Stimulated activated naive B cell treated with anti-CD40 and anti-IgM and Interleukin-4, amounts not matched to agents 10 μg/mL and 1 μg/mL and 100 μg/mL, for 72 hours (primary cell): Measurements from ENCODE around the gene TSPO.

ENCODE experiments used
- ATAC-seq, 2 donors: fragments of 150-1000 bp; cut with Tn5 transposase; replicated peaks; 2 replicates each; pipeline ENCODE4 v1.10.0; 2021; ENCODE audit warnings: moderate library complexity in 1 of 2
- DNase-seq: peaks from one replicate; pipeline ENCODE4 v3.0.0; 2021
- H3K27ac Mint-ChIP-seq: one replicate; pipeline ENCODE4 v1.8.0; 2022; ENCODE audit warnings: mild to moderate bottlenecking, mixed read lengths
- H3K27me3 Mint-ChIP-seq, 2 donors: one replicate each; pipeline ENCODE4 v1.8.0; 2022; ENCODE audit warnings: mixed read lengths in 2 of 2
- H3K36me3 Mint-ChIP-seq, 2 donors: one replicate each; pipeline ENCODE4 v1.8.0; 2022; ENCODE audit warnings: mixed read lengths in 2 of 2, mild to moderate bottlenecking in 1 of 2
- H3K4me1 Mint-ChIP-seq, 2 donors: one replicate each; pipeline ENCODE4 v1.8.0; 2022; ENCODE audit warnings: mixed read lengths in 2 of 2, mild to moderate bottlenecking in 1 of 2
- H3K4me3 Mint-ChIP-seq, 2 donors: one replicate each; pipeline ENCODE4 v1.8.0; 2022; ENCODE audit warnings: mild to moderate bottlenecking in 2 of 2, mixed read lengths in 2 of 2, moderate library complexity in 1 of 2
- H3K9me3 Mint-ChIP-seq, 2 donors: one replicate each; pipeline ENCODE4 v1.8.0; 2022; ENCODE audit warnings: mixed read lengths in 2 of 2, mild to moderate bottlenecking in 1 of 2

TSPO gene

GRCh38 chr22:43201486-43202219 is 50.3 kb downstream of the TSPO start:
- no peaks in the 10 kb centered on the region for H3K36me3 Mint-ChIP-seq
- no peak overlapping the region for H3K27ac Mint-ChIP-seq

GRCh38 chr22:43202326-43202725 is 51.0 kb downstream of the TSPO start:
- DNase-seq (no peak), ATAC-seq (no peak)
- no peak overlapping the region for H3K4me3 Mint-ChIP-seq
- H3K9me3 Mint-ChIP-seq = no peaks in the 10 kb centered on the region
- H3K27me3 Mint-ChIP-seq = peaks cover 25 to 26% of the 10 kb centered on the region in 2 donors
- H3K27ac Mint-ChIP-seq = no peak overlapping the region
- peaks cover 3 to 11% of the 10 kb centered on the region in 2 donors for H3K4me1 Mint-ChIP-seq
- no peaks in the 10 kb centered on the region for H3K36me3 Mint-ChIP-seq

More at GRCh38 chr22:43201486-43202219, 50.3 kb downstream of the TSPO start:
- no peak for ATAC-seq
- DNase-seq = no peak
- H3K4me1 Mint-ChIP-seq = peaks cover 3 to 8% of the 10 kb centered on the region in 2 donors
- peaks cover 26 to 29% of the 10 kb centered on the region in 2 donors for H3K27me3 Mint-ChIP-seq
- H3K9me3 Mint-ChIP-seq = no peaks in the 10 kb centered on the region
- H3K4me3 Mint-ChIP-seq = no peak overlapping the region

DNA sequence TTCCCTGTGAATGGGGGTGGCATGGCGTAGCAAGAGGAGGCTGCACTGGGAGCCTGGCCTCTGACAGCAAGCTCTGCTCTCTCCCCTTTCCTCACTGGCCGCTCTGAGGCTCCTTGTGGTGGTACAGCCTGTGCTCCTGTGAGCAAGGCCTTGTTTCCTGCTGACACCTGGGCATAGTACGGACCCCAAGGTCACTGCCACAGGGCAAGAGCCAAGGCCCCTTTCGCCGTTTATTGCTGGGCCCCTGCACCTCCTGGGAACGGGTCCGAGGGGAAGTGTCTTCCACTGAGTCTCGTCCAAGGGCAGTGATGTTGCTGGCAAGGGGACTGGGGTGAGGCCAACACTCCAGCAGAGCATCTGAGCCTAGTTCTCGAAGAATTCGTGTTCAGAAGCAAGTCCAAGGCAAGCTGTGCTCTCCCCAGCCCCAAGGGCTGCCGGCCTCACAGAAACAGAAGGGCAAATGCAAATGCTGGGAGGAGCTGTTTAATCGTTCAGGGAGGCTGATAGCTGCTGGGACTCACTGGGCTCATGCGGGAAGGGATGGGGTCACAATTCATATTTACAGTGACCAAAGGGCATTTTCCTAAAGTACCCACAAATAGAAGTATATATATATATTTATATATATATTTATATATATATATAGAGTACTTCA is 51.5 kb downstream of the TSPO start:
- ATAC-seq (no peak), DNase-seq (no peak)
- no peaks in the 10 kb centered on the region for H3K9me3 Mint-ChIP-seq
- no peaks in the 10 kb centered on the region for H3K36me3 Mint-ChIP-seq
- no peak overlapping the region for H3K4me3 Mint-ChIP-seq
- H3K27me3 Mint-ChIP-seq = peaks cover 25 to 27% of the 10 kb centered on the region in 2 donors
- H3K4me1 Mint-ChIP-seq = peaks cover 3 to 11% of the 10 kb centered on the region in 2 donors
- no peak overlapping the region for H3K27ac Mint-ChIP-seq

DNA sequence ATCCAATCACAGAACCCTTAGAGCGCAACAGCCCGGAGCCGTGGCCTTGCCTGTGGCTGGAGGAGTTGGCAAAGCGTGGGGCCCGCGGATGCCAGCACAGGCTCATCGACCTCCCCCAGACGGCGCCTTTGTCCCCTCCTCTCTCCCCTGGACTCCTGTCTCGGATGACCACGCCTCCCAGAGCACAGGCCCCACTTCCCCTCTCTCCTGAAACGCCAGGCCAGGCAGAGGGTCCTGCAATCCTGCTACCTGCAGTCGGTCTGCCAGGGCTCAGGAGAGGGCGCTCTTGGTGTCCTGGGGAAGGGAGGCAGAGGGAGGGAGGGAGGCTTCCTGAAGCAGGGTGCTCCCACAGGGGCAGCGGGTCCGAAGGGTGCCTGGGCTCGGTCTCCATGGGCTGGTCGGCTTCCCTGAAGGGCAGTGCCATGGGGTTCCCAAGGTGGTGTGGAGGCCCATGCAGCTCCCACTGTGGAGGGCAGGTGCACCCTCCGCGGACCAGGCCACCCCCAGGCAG is 52.2 kb downstream of the TSPO start:
- Mint-ChIP-seq H3K9me3 (no peaks in the 10 kb centered on the region), H3K27ac (no peak overlapping the region), H3K27me3 (peaks cover 20 to 26% of the 10 kb centered on the region in 2 donors), H3K4me3 (no peak overlapping the region), H3K4me1 (peaks cover 3 to 11% of the 10 kb centered on the region in 2 donors), H3K36me3 (no peaks in the 10 kb centered on the region)
- DNase-seq (no peak), ATAC-seq (no peak)

GRCh38 chr22:43205261-43205691 is 53.9 kb downstream of the TSPO start:
- peaks cover 3 to 11% of the 10 kb centered on the region in 2 donors for H3K4me1 Mint-ChIP-seq
- ATAC-seq = no peak
- no peak overlapping the region for H3K4me3 Mint-ChIP-seq
- H3K9me3 Mint-ChIP-seq = no peaks in the 10 kb centered on the region
- H3K36me3 Mint-ChIP-seq = no peaks in the 10 kb centered on the region
- no peak overlapping the region for H3K27ac Mint-ChIP-seq
- H3K27me3 Mint-ChIP-seq = peaks cover 10 to 14% of the 10 kb centered on the region in 2 donors
- DNase-seq = no peak

- ATAC-seq (peak; percentile 33 to 51), DNase-seq (no peak)
- Mint-ChIP-seq H3K4me3 (no peak overlapping the region), H3K27me3 (peaks cover 7 to 14% of the 10 kb centered on the region in 2 donors), H3K4me1 (peaks cover 3 to 11% of the 10 kb centered on the region in 2 donors), H3K36me3 (no peaks in the 10 kb centered on the region), H3K9me3 (no peaks in the 10 kb centered on the region), H3K27ac (no peak overlapping the region)
These were observed 54.6 kb downstream of the TSPO start for GRCh38 chr22:43205748-43206508.

DNA sequence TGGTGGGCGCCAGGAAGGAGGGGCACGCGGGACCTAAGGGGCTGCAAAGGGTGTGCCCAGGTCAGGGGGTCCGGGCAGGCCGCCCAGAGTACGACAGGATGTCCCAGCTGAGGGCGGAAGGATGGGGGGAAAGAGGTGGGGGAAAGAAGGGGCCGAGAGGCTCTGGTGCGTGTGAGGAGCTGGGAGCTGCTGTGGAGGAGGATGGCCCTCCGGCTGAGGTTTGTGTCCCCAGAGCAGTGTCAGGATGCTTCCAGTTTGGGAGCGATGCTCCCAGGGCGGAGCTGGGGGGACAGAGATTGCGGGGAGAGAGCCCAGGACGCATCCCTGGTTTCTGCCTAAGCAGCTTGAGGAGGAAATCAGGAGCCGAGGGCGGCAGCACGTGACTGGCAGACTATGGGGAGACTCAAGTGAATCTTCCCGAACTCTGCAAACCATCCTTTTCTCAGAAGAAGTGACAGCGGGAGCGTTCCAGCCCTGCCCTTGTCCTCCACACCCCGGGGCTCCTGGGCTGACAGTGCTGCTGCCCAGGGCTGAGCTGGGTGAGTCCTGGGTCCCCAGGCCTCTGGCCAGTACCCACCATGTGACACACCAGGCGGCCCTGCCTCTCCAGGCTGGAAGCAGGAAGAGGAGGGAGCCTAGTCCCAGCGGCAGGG is 55.3 kb downstream of the TSPO start:
- Mint-ChIP-seq H3K9me3 (no peaks in the 10 kb centered on the region), H3K4me3 (no peak overlapping the region), H3K4me1 (peaks cover 3 to 11% of the 10 kb centered on the region in 2 donors), H3K27ac (no peak overlapping the region), H3K36me3 (no peaks in the 10 kb centered on the region), H3K27me3 (peaks cover 7 to 15% of the 10 kb centered on the region in 2 donors)
- DNase-seq (no peak), ATAC-seq (peak; percentile 12 to 23)

DNA sequence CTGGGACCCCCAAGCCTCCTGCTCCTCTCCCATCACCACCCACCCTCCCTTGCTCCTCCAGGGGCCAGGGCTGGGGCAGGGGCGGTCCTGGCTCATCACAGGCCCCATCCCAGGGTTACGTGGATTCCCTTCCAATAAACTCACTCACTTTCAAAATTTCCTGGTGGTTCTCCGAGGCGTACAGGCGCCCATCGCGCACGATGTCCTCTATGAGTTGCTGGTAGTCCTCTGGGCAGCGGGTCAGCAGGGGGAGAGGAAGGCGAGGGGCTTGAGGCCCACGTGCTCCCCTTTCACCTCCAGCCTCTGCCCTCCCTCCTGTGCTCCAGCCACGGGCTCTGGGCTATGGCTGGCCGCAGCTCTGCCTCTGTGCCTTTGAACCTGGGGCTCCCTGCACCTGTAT is 56.0 kb downstream of the TSPO start:
- Mint-ChIP-seq H3K36me3 (no peaks in the 10 kb centered on the region), H3K27me3 (peaks cover 7 to 22% of the 10 kb centered on the region in 2 donors), H3K4me3 (no peak overlapping the region), H3K4me1 (peaks cover 3 to 11% of the 10 kb centered on the region in 2 donors), H3K27ac (no peak overlapping the region), H3K9me3 (no peaks in the 10 kb centered on the region)
- DNase-seq (no peak), ATAC-seq (no peak)

- H3K36me3 Mint-ChIP-seq = no peaks in the 10 kb centered on the region
- ATAC-seq (no peak), DNase-seq (no peak)
- peaks cover 7 to 22% of the 10 kb centered on the region in 2 donors for H3K27me3 Mint-ChIP-seq
- no peak overlapping the region for H3K4me3 Mint-ChIP-seq
- H3K9me3 Mint-ChIP-seq = no peaks in the 10 kb centered on the region
- no peak overlapping the region for H3K27ac Mint-ChIP-seq
- H3K4me1 Mint-ChIP-seq = peaks cover 3 to 11% of the 10 kb centered on the region in 2 donors
These were observed 56.7 kb downstream of the TSPO start for GRCh38 chr22:43207849-43208702.

DNA sequence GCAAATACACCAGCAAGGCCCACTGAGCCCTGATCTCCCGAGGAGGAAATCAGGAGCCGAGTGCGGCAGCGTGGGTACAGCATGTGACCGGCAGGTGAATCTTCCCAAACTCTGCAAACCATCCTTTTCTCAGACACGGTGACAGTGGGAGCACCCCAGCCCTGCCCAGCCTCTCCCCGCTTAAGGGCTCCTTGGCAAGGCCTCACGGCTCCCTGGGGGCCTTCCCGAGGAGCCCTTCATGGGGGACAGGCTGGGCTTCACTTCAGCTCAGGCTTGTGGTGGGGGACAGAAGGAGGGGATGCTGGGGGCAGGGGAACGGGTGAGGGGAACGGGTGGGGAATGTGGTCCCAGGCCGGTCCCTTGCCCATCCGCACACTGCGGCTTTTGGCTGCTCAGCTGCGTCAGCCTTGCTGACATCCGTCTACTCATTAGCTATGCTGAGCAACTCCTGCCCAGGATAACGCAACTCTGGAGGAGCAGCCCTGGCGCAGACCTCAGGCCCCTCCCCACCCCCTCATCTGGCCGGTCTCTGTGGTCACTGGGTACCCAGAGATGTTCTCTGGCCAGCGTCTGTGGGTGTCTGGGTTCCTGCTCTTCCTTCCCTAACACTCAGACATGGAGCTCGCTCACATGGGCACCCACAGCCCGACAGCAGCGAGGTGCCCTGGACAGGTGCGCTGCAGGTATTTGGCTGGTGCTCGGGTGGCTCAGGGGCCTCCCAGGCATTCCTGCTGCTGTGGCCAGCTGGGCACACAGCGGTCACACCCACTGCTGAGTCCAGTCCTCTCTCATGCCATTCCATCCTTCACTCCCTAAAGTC is 57.6 kb downstream of the TSPO start:
- DNase-seq = no peak
- Mint-ChIP-seq H3K27ac (no peak overlapping the region), H3K36me3 (no peaks in the 10 kb centered on the region), H3K4me1 (peaks cover 3 to 11% of the 10 kb centered on the region in 2 donors), H3K4me3 (no peak overlapping the region), H3K27me3 (peaks cover 7 to 22% of the 10 kb centered on the region in 2 donors), H3K9me3 (no peaks in the 10 kb centered on the region)
- no peak for ATAC-seq

- peaks cover 3 to 11% of the 10 kb centered on the region in 2 donors for H3K4me1 Mint-ChIP-seq
- no peaks in the 10 kb centered on the region for H3K9me3 Mint-ChIP-seq
- H3K36me3 Mint-ChIP-seq = no peaks in the 10 kb centered on the region
- H3K27me3 Mint-ChIP-seq = peaks cover 7 to 22% of the 10 kb centered on the region in 2 donors
- ATAC-seq (no peak), DNase-seq (no peak)
- no peak overlapping the region for H3K27ac Mint-ChIP-seq
- no peak overlapping the region for H3K4me3 Mint-ChIP-seq
These were observed 58.1 kb downstream of the TSPO start for GRCh38 chr22:43209523-43209890.

DNA sequence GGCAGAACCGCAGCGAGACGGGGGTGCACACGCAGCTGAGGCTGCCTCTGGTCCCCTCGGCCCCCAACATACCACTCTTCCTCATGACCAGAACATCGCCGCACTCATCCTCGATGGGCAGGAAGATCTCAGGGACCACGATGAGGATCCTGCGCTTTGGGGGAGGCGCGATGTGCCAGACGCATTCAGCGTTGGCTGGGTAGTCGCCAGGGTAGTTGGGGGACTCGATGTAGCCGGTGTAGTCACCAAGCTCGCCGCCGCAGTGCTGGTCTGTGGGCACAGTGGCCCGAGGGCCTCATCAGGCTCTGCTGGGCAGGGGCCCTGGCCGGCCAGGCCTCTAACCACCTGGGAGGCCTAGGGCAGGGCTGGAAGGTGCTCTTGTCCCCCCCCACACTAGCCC is 58.6 kb downstream of the TSPO start:
- no peaks in the 10 kb centered on the region for H3K9me3 Mint-ChIP-seq
- no peak for DNase-seq
- ATAC-seq = no peak

More for the DNA sequence above, 58.6 kb downstream of the TSPO start:
- Mint-ChIP-seq H3K27me3 (peaks cover 8 to 22% of the 10 kb centered on the region in 2 donors), H3K4me1 (peaks cover 3 to 11% of the 10 kb centered on the region in 2 donors), H3K4me3 (no peak overlapping the region), H3K36me3 (no peaks in the 10 kb centered on the region), H3K27ac (no peak overlapping the region)
